Non-pigmented ciliary epithelial cell (primary cell): Measurements from ENCODE around the gene HYDIN.

Source experiments
- DNase-seq: peaks from one replicate; pipeline ENCODE4 v3.0.0-alpha.2; 2010; ENCODE audit warnings: low read depth

Gene HYDIN

GRCh38 chr16:71230122-71230845, at the start of gene HYDIN:
HYDIN (minus strand) TSS chr16:71230722; CDS start chr16:71186895, 43,827 bp downstream.
- DNase-seq: peak; percentile 6

GRCh38 chr16:71276589-71277334, 46.2 kb upstream of the HYDIN start:
- no peak for DNase-seq

DNA sequence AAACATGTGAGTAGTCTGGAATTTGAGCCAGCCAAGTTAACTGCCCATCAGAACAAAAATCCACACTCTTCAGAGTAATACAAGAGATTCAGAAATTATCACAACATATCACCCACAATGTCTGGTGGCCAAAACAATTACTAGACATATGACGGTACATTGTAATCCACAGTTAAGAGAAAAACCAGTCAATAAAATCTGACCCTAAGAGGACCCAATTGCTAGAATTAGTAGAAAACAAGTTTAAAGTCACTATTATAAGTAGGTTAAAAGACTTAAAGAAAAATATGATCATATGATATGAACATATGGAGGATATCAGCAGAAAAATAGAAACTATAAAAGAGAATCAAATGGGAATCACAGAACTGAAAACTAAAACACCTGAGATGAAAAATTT, 42.9 kb upstream of the HYDIN start:
- DNase-seq: no peak

DNA sequence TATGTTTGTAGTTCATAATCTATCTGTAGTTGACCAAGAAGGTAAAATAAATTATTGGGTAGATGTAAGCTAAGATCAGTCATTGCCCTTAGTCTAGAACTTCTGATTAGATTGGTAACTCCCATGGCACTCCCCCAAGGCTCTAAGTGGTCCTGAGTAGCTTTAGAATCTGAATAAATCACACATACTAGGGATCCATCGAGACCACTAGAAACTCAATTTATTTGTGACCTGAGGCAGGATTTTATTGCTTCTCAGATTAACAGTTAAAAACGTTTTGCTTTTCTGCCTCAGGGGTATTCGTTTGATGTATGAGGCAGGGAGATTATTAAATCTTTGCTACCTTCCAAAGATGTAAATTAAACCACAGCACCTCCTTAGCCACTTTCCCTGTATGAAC, 33.8 kb upstream of the HYDIN start:
- no peak for DNase-seq

GRCh38 chr16:71263582-71263981, 33.1 kb upstream of the HYDIN start:
- no peak for DNase-seq

DNA sequence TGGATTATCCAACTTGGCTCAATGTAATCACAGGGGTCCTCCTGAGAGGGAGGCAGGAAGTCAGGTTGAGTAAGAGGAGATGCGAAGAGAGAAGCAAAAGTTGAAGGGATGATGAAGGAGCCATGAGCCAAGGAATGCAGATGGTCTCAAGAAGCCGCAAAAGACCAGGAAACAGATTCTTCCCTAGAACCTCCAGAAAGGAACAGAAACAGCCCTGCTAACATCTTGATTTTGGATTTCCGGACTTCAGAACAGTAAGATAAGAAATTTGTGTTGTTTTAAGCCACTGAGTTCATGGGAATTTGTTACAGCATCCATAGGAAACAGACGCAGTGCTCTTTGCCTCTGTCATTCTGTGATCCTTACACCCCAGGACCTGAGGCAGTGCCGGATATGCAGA, 31.9 kb upstream of the HYDIN start:
- DNase-seq: no peak

GRCh38 chr16:71260995-71261394, 30.5 kb upstream of the HYDIN start:
- no peak for DNase-seq

DNA sequence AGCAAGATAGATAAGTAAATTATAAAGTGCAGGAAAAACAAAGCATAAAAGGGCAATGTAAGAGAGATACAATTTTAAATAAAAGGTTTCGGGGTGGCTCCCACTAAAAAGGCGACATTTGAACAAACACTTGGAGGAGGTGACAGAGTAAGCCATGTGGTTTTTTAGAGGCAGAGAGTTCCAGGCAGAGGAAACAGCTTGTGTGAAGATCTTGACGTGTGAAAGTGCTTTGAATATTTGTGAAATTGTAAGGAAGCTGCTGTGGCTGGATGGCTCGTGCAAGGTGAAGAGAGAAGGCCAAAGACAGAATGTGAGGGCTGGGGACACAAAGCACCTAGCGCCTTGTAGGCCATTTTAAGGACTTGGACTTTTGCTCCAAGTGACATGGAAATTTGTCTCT, 28.6 kb upstream of the HYDIN start:
- DNase-seq: no peak

DNA sequence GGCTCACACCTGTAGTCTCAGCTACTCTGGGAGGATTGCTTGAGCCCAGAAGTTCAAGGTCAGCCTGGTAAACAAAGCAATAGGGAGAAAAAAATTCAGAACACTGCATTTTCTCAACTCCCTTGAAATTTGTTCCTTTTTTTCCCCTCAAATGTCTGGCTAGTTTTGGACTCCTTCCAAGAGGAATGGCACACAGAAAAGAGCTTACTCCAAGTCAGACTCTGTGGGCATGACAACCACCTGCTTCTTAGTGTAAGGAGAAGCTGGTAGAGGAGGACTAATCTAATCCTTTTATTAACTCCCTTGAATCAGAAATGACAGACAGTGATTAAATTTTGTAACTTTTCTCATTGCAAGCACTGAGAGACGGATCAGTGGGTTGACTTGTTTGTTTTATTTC, 27.9 kb upstream of the HYDIN start:
- no peak for DNase-seq

DNA sequence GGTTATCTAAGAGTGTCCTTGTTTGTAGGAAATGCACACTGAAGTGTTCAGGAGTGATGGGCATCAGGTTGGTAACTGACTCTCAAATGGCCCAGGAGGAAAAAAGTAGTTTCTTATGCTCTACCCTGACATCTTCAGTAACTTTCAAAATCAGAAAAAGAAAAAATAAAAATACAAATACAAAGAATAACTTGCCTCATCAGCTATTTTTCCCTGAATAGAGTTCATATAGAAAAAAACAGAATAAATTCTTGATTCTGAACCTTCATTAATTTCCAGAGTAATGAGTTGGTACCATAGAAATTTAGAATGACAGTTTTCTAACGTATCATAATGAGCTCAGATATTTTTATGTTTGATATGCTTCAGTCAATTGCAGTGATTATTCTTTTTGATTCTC, 27.2 kb upstream of the HYDIN start:
- DNase-seq: no peak

DNA sequence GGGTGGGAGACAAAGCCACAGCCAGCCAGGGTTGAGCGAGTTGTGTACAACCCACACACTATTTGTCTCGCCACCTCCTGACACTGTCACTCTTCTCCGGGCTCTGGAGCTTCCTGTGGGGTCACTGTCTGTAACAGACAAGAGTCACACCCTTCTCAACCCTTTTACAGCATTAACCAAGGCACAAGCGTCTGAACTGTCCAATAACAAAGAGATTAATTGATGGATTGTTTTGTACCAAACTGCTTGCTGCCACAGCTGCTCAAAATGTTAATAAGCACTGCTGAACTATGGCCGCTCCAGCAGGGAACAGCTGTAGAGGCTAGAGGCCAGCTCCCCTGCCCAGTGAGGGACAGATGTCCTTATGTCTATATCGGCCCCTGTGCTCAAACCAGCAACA, 25.2 kb upstream of the HYDIN start:
- no peak for DNase-seq

DNA sequence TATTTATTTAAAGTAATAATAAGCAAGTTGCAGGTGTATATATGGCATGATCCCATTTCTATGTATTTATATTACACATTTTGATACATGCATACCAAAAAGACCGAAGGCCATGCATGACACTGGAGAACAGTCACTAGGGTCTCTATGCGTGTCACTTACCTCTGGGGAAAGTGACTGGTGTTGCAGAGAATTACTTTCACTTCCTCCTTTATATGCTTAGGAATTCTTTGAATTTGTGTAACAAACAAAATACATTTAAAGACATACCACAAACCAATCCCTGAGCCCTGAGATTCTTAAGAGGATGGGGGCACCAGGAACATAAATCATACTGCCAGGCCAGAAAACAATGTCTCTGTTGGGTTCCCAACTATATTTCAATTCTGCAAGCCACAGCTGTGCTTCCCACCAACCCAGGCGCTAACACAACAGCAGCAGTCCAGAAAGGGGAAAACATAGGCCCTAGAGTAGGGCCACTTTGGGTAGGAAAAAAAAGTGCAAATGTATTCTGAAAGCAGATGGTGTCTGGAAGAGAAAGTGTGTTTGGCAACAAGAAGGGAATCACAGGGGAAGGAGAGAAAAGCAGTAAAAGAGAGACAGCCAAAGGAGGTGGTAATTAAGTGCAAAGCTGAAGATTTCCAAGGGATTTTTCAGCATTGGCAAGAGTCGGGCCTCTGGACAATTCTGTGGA, 24.5 kb upstream of the HYDIN start:
- DNase-seq: no peak

- DNase-seq: no peak
Observed at GRCh38 chr16:71250461-71251235, 20.1 kb upstream of the HYDIN start.

- no peak for DNase-seq
Observed at GRCh38 chr16:71249399-71249798, 18.9 kb upstream of the HYDIN start.

DNA sequence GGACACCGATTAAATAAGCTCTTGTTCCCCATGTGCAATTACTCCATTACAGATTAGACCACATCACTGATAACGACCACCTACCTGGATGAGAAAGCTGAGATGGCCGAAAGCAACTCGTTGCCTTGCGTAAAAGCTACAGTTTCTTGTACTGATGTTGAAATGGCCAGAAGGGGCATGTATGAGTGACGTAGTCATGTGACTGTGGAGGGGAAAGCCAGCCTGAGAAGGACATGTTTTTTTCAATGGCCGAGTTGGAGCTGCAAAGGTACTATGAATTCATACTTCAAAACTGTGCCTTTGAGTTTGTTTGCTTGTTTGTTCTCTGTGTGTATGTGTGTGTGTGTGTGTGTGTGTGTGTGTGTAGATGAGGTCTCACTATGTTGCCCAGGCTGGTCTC, 17.0 kb upstream of the HYDIN start:
- no peak for DNase-seq

DNA sequence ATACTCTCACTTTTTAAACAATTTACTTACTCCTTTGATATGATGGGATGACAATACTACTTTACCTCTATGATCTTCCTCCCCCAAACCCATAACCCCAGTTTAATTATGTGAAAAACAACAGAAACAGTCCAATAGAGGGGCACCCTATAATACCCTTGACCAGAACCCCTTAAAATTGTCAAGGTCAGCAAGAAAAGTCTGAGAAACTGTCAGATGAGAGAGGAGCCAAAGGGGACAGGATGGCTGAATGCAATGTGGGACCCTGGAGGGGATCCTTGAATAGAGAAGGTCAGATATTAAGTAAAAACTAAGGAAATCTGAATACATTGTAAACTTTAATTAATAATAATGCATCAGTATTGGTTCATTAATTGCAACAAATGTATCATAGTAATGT, 15.8 kb upstream of the HYDIN start:
- DNase-seq: no peak

- DNase-seq: no peak
Observed at GRCh38 chr16:71244521-71244920, 14.0 kb upstream of the HYDIN start.

DNA sequence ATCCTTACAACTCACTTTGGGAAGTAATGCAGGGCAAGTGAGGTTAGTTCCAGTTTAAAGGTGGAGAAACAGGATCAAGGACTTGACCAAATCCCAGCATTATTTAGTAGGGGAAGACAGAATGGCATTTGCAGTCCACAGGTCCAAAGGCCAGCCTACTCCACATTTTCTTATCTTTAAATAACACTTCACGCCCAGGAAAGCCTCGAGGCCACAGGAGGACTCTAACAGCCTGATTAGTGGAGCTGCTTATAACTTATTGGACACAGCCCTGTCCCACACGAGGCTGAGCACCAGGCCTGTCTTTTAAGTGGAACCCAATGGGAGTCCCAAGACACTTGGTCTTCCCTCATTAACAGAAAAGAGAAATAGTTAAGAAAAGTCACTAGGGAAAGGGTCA, 12.1 kb upstream of the HYDIN start:
- DNase-seq: no peak

GRCh38 chr16:71242036-71242435, 11.5 kb upstream of the HYDIN start:
- DNase-seq: no peak

DNA sequence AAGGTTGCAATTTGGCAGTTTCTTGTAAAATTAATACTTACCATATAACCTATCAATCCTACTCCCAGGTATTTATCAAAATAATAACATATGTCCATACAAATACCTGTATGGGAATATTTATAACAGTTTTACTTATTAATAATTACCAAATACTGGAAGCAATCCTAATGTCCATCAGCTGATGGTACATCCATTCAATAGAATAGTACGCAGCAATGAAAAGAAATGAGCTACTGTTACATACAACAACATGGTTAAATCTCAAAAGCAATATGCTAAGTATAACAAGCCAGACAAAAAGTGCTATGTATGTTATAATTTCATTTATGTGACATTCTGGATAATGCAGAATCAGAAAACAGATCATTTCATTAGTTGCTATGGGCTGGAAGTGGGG, 1.2 kb downstream of the HYDIN start:
- DNase-seq: no peak

DNA sequence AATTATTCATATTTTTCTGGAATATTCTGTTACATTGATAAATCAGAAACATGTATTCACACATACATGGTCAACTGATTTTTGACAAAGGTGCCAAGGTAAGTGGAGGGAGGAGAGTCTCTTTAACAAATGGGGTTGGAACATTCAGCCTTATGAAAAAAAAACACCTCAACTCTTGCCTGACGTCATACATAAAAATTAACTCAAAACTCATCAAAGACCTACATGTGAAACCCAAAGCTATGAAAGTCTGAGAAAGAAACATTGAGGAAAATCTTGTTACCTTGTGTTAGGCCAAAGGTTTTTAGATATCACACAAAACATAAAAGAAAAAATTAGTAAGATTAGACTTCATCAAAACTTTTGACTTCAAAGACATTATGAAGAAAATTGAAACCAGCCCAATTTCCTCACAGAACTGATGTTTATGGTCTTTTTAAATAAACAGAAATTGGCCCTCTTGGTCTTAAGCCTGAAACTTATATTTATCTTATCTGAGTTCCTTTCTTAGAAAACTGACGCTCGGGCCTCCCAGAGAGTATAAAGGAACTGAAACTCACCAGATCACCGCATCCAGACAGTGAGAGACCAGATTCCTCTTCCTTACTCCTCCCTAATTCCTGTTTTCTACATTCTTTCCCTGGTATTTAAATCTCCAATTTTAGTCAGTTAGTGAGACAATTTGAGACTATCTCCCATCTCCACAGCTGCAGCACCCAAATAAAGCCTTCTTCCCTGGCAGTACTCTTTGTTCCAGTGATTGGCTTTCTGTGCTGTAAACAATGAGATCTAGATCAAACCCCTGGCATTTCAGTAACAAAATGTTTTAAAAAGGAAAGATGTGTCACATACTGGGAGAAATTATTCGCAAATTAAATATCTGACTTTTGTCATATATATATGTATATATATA, 4.0 kb downstream of the HYDIN start:
- no peak for DNase-seq
